Nucleus accumbens (tissue), 56 donors: ENCODE results near the gene SP100.
A peak's percentile ranks its signal among the peaks of the same experiment; 100 is the strongest.
"Not testable (repeated sequence)": the region's sequence is repeated elsewhere in the genome, so short reads cannot be mapped to it uniquely, and the experiment has no call there.

Experiments
- DNase-seq, 56 donors: peaks; one replicate each; lab custom pipeline; 2025; lab: John Stamatoyannopoulos, UW

SP100 gene

GRCh38 chr2:230455005-230455684, 39.1 kb downstream of the SP100 start:
- no peak for DNase-seq

GRCh38 chr2:230457073-230457768, 41.2 kb downstream of the SP100 start:
- peak in 7 of 56 donors; percentile 1 to 11 (median 5) for DNase-seq

GRCh38 chr2:230457793-230458192, 41.8 kb downstream of the SP100 start:
- DNase-seq: no peak

GRCh38 chr2:230459216-230459615, 43.2 kb downstream of the SP100 start:
- no peak for DNase-seq

GRCh38 chr2:230471074-230471473, 55.1 kb downstream of the SP100 start:
- no peak for DNase-seq

GRCh38 chr2:230472621-230473018, 56.6 kb downstream of the SP100 start:
- no peak for DNase-seq

- no peak for DNase-seq
Measured at GRCh38 chr2:230473378-230473777, 57.4 kb downstream of the SP100 start.

- DNase-seq: no peak
Measured at GRCh38 chr2:230475143-230475542, 59.1 kb downstream of the SP100 start.

- DNase-seq: no peak
Measured at GRCh38 chr2:230485801-230486341, 69.9 kb downstream of the SP100 start.

GRCh38 chr2:230491219-230491618, 75.2 kb downstream of the SP100 start:
- not testable (repeated sequence) for DNase-seq

GRCh38 chr2:230492107-230492506, 76.1 kb downstream of the SP100 start:
- DNase-seq: no peak

- no peak for DNase-seq
Measured at GRCh38 chr2:230494980-230495379, 79.0 kb downstream of the SP100 start.

GRCh38 chr2:230496891-230497290, 80.9 kb downstream of the SP100 start:
- DNase-seq: no peak

GRCh38 chr2:230498506-230499107, 82.6 kb downstream of the SP100 start:
- no peak for DNase-seq

- no peak for DNase-seq
Measured at GRCh38 chr2:230502593-230502992, 86.6 kb downstream of the SP100 start.

GRCh38 chr2:230503798-230504197, 87.8 kb downstream of the SP100 start:
- DNase-seq: no peak

- DNase-seq: no peak
Measured at GRCh38 chr2:230505162-230505561, 89.2 kb downstream of the SP100 start.

- no peak for DNase-seq
Measured at GRCh38 chr2:230512955-230513748, 97.2 kb downstream of the SP100 start.

- DNase-seq: no peak
Measured at GRCh38 chr2:230520061-230520874, 104.3 kb downstream of the SP100 start.

- no peak for DNase-seq
Measured at GRCh38 chr2:230520875-230521155, 104.8 kb downstream of the SP100 start.
